ENCODE data around the gene SSR2.
A peak's percentile ranks its signal among the peaks of the same experiment; 100 is the strongest.
"Not testable (repeated sequence)": the region's sequence is repeated elsewhere in the genome, so short reads cannot be mapped to it uniquely, and the experiment has no call there.

The SSR2 gene

GRCh38 chr1:155989242-155990004, 31.3 kb downstream of the SSR2 start:
- peak; percentile 90 for DNase-seq

GRCh38 chr1:155984903-155985645, 35.7 kb downstream of the SSR2 start:
- DNase-seq = not testable (repeated sequence)

- no peak for DNase-seq
Observed at GRCh38 chr1:155984341-155984740, 36.4 kb downstream of the SSR2 start.

GRCh38 chr1:155983191-155984024, 37.3 kb downstream of the SSR2 start:
- peak; percentile 59 for DNase-seq

GRCh38 chr1:155982106-155982505, 38.6 kb downstream of the SSR2 start:
- DNase-seq = no peak

- DNase-seq = no peak
Observed at GRCh38 chr1:155981266-155982088, 39.3 kb downstream of the SSR2 start.

- no peak for DNase-seq
Observed at GRCh38 chr1:155979597-155980343, 41.0 kb downstream of the SSR2 start.

- no peak for DNase-seq
Observed at GRCh38 chr1:155978973-155979429, 41.8 kb downstream of the SSR2 start.

- DNase-seq = peak; percentile 94
Observed at GRCh38 chr1:155978325-155978972, 42.3 kb downstream of the SSR2 start, which contains the start of gene ARHGEF2. ARHGEF2 (minus strand) TSS chr1:155978547; CDS start chr1:155978427, 120 bp downstream.

- no peak for DNase-seq
Observed at GRCh38 chr1:155977690-155978324, 42.9 kb downstream of the SSR2 start.

- no peak for DNase-seq
Observed at GRCh38 chr1:155976913-155977689, 43.6 kb downstream of the SSR2 start.

GRCh38 chr1:155976062-155976912, 44.5 kb downstream of the SSR2 start:
- DNase-seq = peak; percentile 97

- peak; percentile 58 for DNase-seq
Observed at GRCh38 chr1:155975375-155976061, 45.2 kb downstream of the SSR2 start.

- peak; percentile 70 for DNase-seq
Observed at GRCh38 chr1:155974208-155975115, 46.3 kb downstream of the SSR2 start.

GRCh38 chr1:155973723-155974122, 47.0 kb downstream of the SSR2 start:
- no peak for DNase-seq

- DNase-seq = no peak
Observed at GRCh38 chr1:155971910-155972809, 48.6 kb downstream of the SSR2 start.
